Activated T-cell treated with anti-CD3 and anti-CD28 coated beads, Interleukin-2, amount 50 U/mL, for 4 hours (primary cell): ENCODE measurements around the gene EHD3. TPM values are rescaled to one million over a fixed set of nuclear protein-coding genes. Genes with fewer than 3 reads are reported as not detected.

Experiments
- ATAC-seq, 2 donors: fragments of 200-7000 bp; cut with Tn5 transposase; one replicate each; pipeline ENCODE4 v1.10.0; 2021
- DNase-seq: peaks from one replicate; pipeline ENCODE4 v3.0.0-alpha.2; 2020
- H3K27me3 Mint-ChIP-seq: one replicate; pipeline ENCODE4 v1.8.0; 2021; ENCODE audit warnings: low read depth, mixed read lengths
- H3K36me3 Mint-ChIP-seq: one replicate; pipeline ENCODE4 v1.8.0; 2022; ENCODE audit warnings: mixed read lengths; ENCODE audit not compliant: insufficient read depth
- H3K4me1 Mint-ChIP-seq: one replicate; pipeline ENCODE4 v1.8.0; 2021; ENCODE audit warnings: low read depth, mixed read lengths
- H3K4me3 Mint-ChIP-seq: one replicate; pipeline ENCODE4 v1.8.0; 2021; ENCODE audit warnings: mild to moderate bottlenecking, moderate library complexity, mixed read lengths
- H3K9me3 Mint-ChIP-seq: one replicate; pipeline ENCODE4 v1.8.0; 2021; ENCODE audit warnings: mixed read lengths
- total RNA-seq, 3 donors: library from RNA; stranded (reverse); gene quantifications; one replicate each; pipeline ENCODE4 v1.2.1, GENCODE V29; 2021

EHD3 gene
- total RNA-seq, 3 donors from 2014 or later = 1.8 to 2.2 (median 2.2) TPM

- no peak for ATAC-seq
These were observed 53.7 kb downstream of the EHD3 start for GRCh38 chr2:31287654-31288053.

GRCh38 chr2:31294196-31294595, 60.2 kb downstream of the EHD3 start:
- DNase-seq = no peak
- Mint-ChIP-seq H3K9me3 (no peaks in the 10 kb centered on the region), H3K27me3 (peaks cover 4% of the 10 kb centered on the region), H3K4me3 (no peak overlapping the region), H3K4me1 (no peaks in the 10 kb centered on the region), H3K36me3 (no peaks in the 10 kb centered on the region)
- ATAC-seq = no peak

More at GRCh38 chr2:31287654-31288053, 53.7 kb downstream of the EHD3 start:
- no peak overlapping the region for H3K4me3 Mint-ChIP-seq
- DNase-seq = no peak
- no peaks in the 10 kb centered on the region for H3K9me3 Mint-ChIP-seq
- H3K4me1 Mint-ChIP-seq = no peaks in the 10 kb centered on the region
- no peaks in the 10 kb centered on the region for H3K36me3 Mint-ChIP-seq
- no peaks in the 10 kb centered on the region for H3K27me3 Mint-ChIP-seq

GRCh38 chr2:31296641-31297287, 62.8 kb downstream of the EHD3 start:
- ATAC-seq = no peak
- Mint-ChIP-seq H3K4me1 (no peaks in the 10 kb centered on the region), H3K9me3 (no peaks in the 10 kb centered on the region), H3K4me3 (no peak overlapping the region), H3K27me3 (peaks cover 4% of the 10 kb centered on the region), H3K36me3 (no peaks in the 10 kb centered on the region)
- no peak for DNase-seq

- Mint-ChIP-seq H3K4me3 (no peak overlapping the region), H3K27me3 (peaks cover 4% of the 10 kb centered on the region), H3K9me3 (no peaks in the 10 kb centered on the region), H3K36me3 (no peaks in the 10 kb centered on the region), H3K4me1 (no peaks in the 10 kb centered on the region)
- no peak for DNase-seq
- peak; percentile 90 to 95 for ATAC-seq
These were observed 63.8 kb downstream of the EHD3 start for GRCh38 chr2:31297751-31298150.

- no peaks in the 10 kb centered on the region for H3K36me3 Mint-ChIP-seq
- H3K27me3 Mint-ChIP-seq = peaks cover 4% of the 10 kb centered on the region
- no peak for DNase-seq
These were observed 65.6 kb downstream of the EHD3 start for GRCh38 chr2:31299547-31299946.

GRCh38 chr2:31300309-31300708, 66.4 kb downstream of the EHD3 start:
- DNase-seq = no peak
- Mint-ChIP-seq H3K27me3 (peaks cover 4% of the 10 kb centered on the region), H3K4me1 (no peaks in the 10 kb centered on the region), H3K4me3 (no peak overlapping the region), H3K36me3 (no peaks in the 10 kb centered on the region), H3K9me3 (no peaks in the 10 kb centered on the region)
- no peak for ATAC-seq

More at GRCh38 chr2:31299547-31299946, 65.6 kb downstream of the EHD3 start:
- Mint-ChIP-seq H3K4me1 (no peaks in the 10 kb centered on the region), H3K9me3 (no peaks in the 10 kb centered on the region), H3K4me3 (no peak overlapping the region)
- ATAC-seq = no peak

- no peaks in the 10 kb centered on the region for H3K4me1 Mint-ChIP-seq
- ATAC-seq (no peak), DNase-seq (no peak)
- no peaks in the 10 kb centered on the region for H3K36me3 Mint-ChIP-seq
- H3K9me3 Mint-ChIP-seq = no peaks in the 10 kb centered on the region
- peaks cover 2% of the 10 kb centered on the region for H3K27me3 Mint-ChIP-seq
- H3K4me3 Mint-ChIP-seq = no peak overlapping the region
These were observed 69.1 kb downstream of the EHD3 start for GRCh38 chr2:31302940-31303563.

- Mint-ChIP-seq H3K4me1 (no peaks in the 10 kb centered on the region), H3K27me3 (peaks cover 4% of the 10 kb centered on the region), H3K9me3 (peaks cover 13% of the 10 kb centered on the region), H3K4me3 (no peak overlapping the region), H3K36me3 (no peaks in the 10 kb centered on the region)
- ATAC-seq (no peak), DNase-seq (no peak)
These were observed 70.9 kb downstream of the EHD3 start for GRCh38 chr2:31304816-31305215.

GRCh38 chr2:31312898-31313297, 78.9 kb downstream of the EHD3 start:
- peaks cover 18% of the 10 kb centered on the region for H3K9me3 Mint-ChIP-seq
- peaks cover 11% of the 10 kb centered on the region for H3K27me3 Mint-ChIP-seq
- ATAC-seq = no peak
- H3K36me3 Mint-ChIP-seq = no peaks in the 10 kb centered on the region
- no peak overlapping the region for H3K4me3 Mint-ChIP-seq
- no peak for DNase-seq
- H3K4me1 Mint-ChIP-seq = peaks cover 16% of the 10 kb centered on the region

- no peak overlapping the region for H3K4me3 Mint-ChIP-seq
- peaks cover 35% of the 10 kb centered on the region for H3K4me1 Mint-ChIP-seq
- DNase-seq = no peak
- ATAC-seq = no peak
- no peaks in the 10 kb centered on the region for H3K36me3 Mint-ChIP-seq
- peaks cover 8% of the 10 kb centered on the region for H3K27me3 Mint-ChIP-seq
- H3K9me3 Mint-ChIP-seq = peaks cover 6% of the 10 kb centered on the region
These were observed 80.8 kb downstream of the EHD3 start for GRCh38 chr2:31314761-31315160.

- H3K4me3 Mint-ChIP-seq = no peak overlapping the region
- peaks cover 43% of the 10 kb centered on the region for H3K4me1 Mint-ChIP-seq
- no peak for DNase-seq
- ATAC-seq = no peak
- no peaks in the 10 kb centered on the region for H3K27me3 Mint-ChIP-seq
- no peaks in the 10 kb centered on the region for H3K9me3 Mint-ChIP-seq
- no peaks in the 10 kb centered on the region for H3K36me3 Mint-ChIP-seq
These were observed 83.4 kb downstream of the EHD3 start for GRCh38 chr2:31317396-31317795.

- peaks cover 55% of the 10 kb centered on the region for H3K4me1 Mint-ChIP-seq
- H3K4me3 Mint-ChIP-seq = peak overlapping the region; percentile 11
- ATAC-seq (peak; percentile 63), DNase-seq (peak; percentile 28)
- H3K27me3 Mint-ChIP-seq = no peaks in the 10 kb centered on the region
- no peaks in the 10 kb centered on the region for H3K36me3 Mint-ChIP-seq
- no peaks in the 10 kb centered on the region for H3K9me3 Mint-ChIP-seq
These were observed 84.7 kb downstream of the EHD3 start for GRCh38 chr2:31318361-31319336.
